Bone marrow (tissue), 2 donors: ENCODE data around the gene PNMA6A.
"Not testable (repeated sequence)": the region's sequence is repeated elsewhere in the genome, so short reads cannot be mapped to it uniquely, and the experiment has no call there.

ENCODE experiments used
- DNase-seq, 2 donors: peaks; one replicate each; lab custom pipeline; 2025; lab: John Stamatoyannopoulos, UW

Gene PNMA6A

GRCh38 chrX:153075366-153075765, 3.1 kb downstream of the PNMA6A start:
- DNase-seq: no peak

- DNase-seq: not testable (repeated sequence)
Measured at GRCh38 chrX:153077437-153078135, 5.3 kb downstream of the PNMA6A start.

GRCh38 chrX:153083238-153083923, 11.1 kb downstream of the PNMA6A start:
- not testable (repeated sequence) for DNase-seq

- no peak for DNase-seq
Measured at GRCh38 chrX:153102418-153102817, 30.2 kb downstream of the PNMA6A start.

- DNase-seq: not testable (repeated sequence)
Measured at GRCh38 chrX:153104959-153105358, 32.7 kb downstream of the PNMA6A start.

GRCh38 chrX:153106092-153106801, 34.0 kb downstream of the PNMA6A start:
- not testable (repeated sequence) for DNase-seq

- not testable (repeated sequence) for DNase-seq
Measured at GRCh38 chrX:153110735-153111134, 38.5 kb downstream of the PNMA6A start.

GRCh38 chrX:153113851-153114250, 41.6 kb downstream of the PNMA6A start:
- DNase-seq: not testable (repeated sequence)

- DNase-seq: not testable (repeated sequence)
Measured at GRCh38 chrX:153117754-153118153, 45.5 kb downstream of the PNMA6A start.

GRCh38 chrX:153120230-153120629, 48.0 kb downstream of the PNMA6A start:
- DNase-seq: not testable (repeated sequence)

- not testable (repeated sequence) for DNase-seq
Measured at GRCh38 chrX:153123468-153123867, 51.2 kb downstream of the PNMA6A start.
